Omental fat pad (tissue), 4 donors: ENCODE measurements around the gene TAC4. TPM values are rescaled to one million over a fixed set of nuclear protein-coding genes. Genes with fewer than 3 reads are reported as not detected.

Experiments
- ATAC-seq: fragments of 150-250 bp; one replicate; pipeline ENCODE4 v1.9.1; 2016; ENCODE audit warnings: mild to moderate bottlenecking, moderate library complexity; ENCODE audit not compliant: low FRiP score
- DNase-seq: peaks from one replicate; pipeline ENCODE4 v3.0.0-alpha.2; 2019; ENCODE audit warnings: low spot score
- CTCF ChIP-seq, 3 donors: fragments of 450-650 bp; IDR thresholded peaks; one replicate each; pipeline ENCODE4 v1.5.1; 2016 to 2017; ENCODE audit warnings: antibody characterized with exemption in 3 of 3, mild to moderate bottlenecking in 3 of 3, moderate library complexity in 2 of 3
- total RNA-seq, 4 donors: library from RNA; depleted of rRNA; stranded (reverse); fragments of >200 nt; gene quantifications; one replicate each; pipeline ENCODE4 v1.1.0, GENCODE V29; 2016

Gene TAC4
- total RNA-seq, 4 donors from 2014 or later, result not detected

GRCh38 chr17:49873926-49874325 is 26.1 kb upstream of the TAC4 start:
- no peak for TF ChIP-seq CTCF (IDR thresholded peaks at IDR 0.05)
- ATAC-seq, result no peak
- no peak for DNase-seq

- no peak for TF ChIP-seq CTCF (IDR thresholded peaks at IDR 0.05)
- DNase-seq (no peak), ATAC-seq (no peak)
Measured at GRCh38 chr17:49873466-49873865, 25.6 kb upstream of the TAC4 start.

GRCh38 chr17:49872754-49873377 is 25.0 kb upstream of the TAC4 start:
- no peak for DNase-seq
- no peak for ATAC-seq
- TF ChIP-seq CTCF (IDR thresholded peaks at IDR 0.05), result no peak

- DNase-seq, result no peak
- no peak for TF ChIP-seq CTCF (IDR thresholded peaks at IDR 0.05)
- no peak for ATAC-seq
Measured at GRCh38 chr17:49871211-49871610, 23.3 kb upstream of the TAC4 start.

GRCh38 chr17:49870298-49870697 is 22.4 kb upstream of the TAC4 start:
- DNase-seq (no peak), ATAC-seq (no peak)
- TF ChIP-seq CTCF (IDR thresholded peaks at IDR 0.05), result no peak

GRCh38 chr17:49869038-49869374 is 21.1 kb upstream of the TAC4 start:
- no peak for DNase-seq
- no peak for ATAC-seq
- TF ChIP-seq CTCF (IDR thresholded peaks at IDR 0.05), result no peak

- no peak for TF ChIP-seq CTCF (IDR thresholded peaks at IDR 0.05)
- ATAC-seq (no peak), DNase-seq (no peak)
Measured at GRCh38 chr17:49866882-49867413, 19.1 kb upstream of the TAC4 start.
